AG08395 (cell line): Measurements from ENCODE around the gene ACTG1.
A peak's percentile ranks its signal among the peaks of the same experiment; 100 is the strongest.

ENCODE experiments used
- DNase-seq: peaks from one replicate; pipeline ENCODE4 v3.0.0; 2012; ENCODE audit warnings: mixed read lengths, low spot score

ACTG1 gene

DNA sequence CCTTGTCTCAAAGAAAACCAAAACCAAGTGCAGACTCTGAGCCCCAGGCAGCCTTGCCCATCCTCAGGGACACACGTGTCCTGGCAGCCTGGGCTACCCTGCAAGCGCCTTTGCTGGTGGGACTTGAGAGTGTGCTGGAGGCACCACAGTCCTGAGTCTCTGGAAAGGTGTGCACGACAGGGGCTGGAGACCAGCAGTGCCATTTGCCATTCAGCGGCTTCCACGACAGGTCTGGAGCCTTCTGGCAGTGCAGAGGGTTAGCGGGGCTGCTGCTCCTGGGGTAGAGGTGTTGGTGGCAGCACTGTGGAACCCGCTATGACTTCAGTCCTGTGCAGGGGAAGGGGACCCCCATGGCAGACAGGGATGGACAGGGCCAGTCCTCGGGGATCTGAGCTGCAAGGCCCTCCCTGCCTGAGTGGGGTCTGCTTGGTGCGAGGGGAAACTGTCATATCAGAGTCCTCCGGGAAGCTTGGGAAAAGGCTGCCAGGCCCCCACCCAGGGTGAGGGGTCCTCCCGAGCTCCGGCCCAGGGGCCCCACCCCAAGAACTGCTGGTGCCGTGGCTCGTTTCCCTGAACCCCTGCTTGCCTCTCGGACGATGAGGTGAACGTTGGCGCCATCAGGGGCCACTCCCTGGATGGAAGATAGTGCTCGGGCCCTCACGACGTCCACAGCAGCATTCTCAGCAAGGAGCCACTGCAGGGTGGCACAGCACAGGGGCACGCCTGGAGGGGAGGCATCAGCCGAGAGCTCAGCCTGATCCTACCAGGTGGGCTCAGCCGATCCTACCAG is 32.8 kb upstream of the ACTG1 start:
- DNase-seq: no peak

DNA sequence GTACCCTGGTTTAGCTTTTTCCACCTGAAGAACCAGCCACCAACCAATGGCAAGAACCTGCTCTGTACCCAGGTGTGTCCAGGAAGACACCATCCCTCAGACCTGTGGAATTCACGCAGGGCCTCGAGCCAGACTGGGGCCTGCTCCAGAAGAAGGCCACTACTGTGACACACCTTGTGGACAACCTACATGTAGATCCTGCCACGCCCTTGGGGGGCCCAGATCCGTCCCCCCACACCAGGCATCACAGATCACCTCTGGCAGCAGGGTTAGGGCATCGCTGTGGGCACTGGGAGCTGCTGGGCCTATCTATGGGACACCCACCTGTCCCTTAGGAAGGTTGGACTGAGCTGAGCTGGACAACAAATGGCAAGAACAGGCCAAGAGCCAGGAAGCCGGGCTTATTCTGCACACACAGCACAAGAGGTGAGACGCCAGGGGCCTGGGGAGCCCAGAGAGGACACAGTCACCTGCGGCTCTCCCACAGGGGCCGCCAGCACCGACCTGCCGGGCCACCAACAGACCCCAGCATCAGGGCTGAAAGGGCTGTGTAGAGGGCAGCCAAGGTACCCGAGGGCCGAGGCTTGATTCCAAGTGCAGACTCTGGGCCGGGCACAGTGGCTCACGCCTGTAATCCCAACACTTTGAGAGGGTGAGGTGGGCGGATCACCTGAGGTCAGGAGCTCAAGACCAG is 31.8 kb upstream of the ACTG1 start:
- DNase-seq: no peak

DNA sequence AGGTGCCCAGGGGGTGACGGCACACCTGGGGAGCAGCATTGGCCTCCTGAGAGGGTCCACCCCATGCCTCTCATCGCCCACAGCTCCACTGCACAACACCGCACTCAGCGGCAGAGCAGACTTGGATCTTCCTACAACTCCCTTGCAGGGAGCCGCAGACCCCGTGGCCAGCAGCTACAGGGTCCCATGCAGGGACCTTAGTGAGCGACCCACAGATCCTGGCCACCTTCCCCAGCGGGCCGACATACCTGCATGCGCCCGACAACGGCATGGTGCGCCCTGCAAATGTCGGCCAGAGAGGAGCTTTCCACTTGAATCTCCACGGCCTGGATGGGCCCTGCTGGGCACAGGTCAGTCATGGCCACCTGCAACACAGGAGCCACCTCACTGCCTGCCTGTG is 31.2 kb upstream of the ACTG1 start:
- DNase-seq: no peak

DNA sequence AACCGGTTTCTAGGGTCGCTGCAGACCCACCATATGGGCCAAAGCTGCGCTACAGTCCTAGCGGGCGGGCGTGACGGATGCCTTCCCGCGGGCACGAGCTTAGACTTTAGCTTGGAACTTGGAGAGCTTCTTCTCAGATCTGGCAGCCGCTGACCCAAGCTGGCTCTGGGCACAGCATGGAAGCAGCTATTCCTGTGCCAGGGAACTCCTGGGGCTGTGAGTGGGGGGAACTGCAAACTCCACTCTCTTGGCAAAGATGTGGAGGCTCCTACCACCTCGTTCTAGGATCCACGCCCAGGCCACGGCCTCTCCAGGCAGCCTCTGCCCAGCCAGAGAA is 30.7 kb upstream of the ACTG1 start:
- DNase-seq: no peak

DNA sequence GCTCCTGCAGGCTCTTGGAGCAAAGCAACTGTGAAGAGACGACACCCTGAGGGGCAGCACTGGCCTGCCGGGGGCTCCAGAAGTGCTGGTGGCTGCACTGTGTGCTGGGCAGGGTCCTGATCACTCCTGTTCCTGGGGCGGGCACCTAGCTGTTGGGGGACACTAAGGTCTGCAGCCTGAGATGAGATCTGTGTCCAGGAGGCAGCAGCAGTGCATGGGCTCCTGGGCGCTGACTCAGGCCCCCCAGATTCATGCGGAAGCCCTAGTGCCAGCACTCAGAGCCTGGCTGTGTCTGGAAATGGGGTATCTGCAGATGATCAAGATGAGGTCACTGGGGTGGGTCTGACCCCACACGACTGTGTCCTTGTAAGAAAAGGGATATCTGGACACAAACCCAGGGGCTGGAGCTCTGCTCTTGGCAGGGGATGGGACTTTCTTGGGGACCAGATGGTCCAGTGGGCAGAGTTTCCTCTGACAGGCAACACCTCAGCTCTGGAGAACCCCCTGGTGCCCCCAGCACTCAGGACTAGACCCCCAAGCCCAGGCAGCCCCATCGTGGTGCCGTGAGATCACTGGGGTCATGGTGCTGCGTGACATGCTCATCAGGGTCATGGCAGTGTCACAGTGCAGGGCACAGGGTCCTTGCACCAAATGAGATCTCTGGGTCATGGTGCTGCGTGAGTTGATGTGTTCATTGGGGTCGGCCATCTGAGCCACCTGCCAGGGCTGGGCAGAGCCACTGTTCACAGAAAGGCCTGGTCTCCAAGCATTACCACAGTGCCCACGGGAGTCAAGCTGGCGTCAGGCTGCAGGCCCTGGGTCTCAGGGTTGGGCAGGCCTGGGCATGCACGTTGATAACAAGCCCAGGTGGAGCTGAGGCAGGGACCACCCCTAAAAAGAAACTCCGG is 30.1 kb upstream of the ACTG1 start:
- no peak for DNase-seq

DNA sequence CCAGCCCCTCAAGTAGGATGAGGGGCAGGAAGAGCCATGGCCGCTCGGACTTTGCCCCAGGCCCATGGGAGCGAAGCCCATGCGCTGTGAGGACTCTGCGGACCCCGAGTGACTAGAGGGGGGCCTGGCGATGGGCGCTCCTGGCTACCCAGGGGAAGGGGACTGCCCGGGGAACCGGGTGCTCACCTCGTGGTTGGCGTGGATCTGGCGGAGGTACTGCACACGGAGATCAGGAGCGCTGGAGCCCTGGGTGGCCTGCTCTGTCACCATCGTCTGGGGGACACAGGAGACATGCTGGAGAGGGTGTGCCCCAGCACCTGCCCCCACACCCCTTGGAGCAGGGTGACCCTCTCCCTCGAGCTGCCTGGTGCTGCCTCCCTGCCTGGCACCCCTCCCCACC is 28.5 kb upstream of the ACTG1 start:
- no peak for DNase-seq

DNA sequence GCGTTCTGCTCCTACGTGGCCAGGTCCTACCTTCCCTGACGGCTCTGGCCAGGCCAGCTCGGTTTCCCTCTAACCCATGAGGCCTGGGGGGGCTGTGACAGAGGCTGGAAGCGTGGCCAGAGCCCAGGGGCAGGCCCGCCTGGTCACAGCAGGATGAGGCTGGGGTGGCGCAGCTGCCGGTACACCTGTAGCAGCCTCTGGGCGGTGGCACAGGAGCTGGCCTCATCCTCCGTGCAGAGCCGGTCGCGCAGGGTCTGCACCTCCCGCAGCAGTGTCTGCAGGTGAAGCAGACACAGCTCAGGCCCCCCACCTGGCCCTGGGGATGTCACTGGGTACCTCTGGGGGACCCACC is 28.1 kb upstream of the ACTG1 start:
- DNase-seq: no peak

DNA sequence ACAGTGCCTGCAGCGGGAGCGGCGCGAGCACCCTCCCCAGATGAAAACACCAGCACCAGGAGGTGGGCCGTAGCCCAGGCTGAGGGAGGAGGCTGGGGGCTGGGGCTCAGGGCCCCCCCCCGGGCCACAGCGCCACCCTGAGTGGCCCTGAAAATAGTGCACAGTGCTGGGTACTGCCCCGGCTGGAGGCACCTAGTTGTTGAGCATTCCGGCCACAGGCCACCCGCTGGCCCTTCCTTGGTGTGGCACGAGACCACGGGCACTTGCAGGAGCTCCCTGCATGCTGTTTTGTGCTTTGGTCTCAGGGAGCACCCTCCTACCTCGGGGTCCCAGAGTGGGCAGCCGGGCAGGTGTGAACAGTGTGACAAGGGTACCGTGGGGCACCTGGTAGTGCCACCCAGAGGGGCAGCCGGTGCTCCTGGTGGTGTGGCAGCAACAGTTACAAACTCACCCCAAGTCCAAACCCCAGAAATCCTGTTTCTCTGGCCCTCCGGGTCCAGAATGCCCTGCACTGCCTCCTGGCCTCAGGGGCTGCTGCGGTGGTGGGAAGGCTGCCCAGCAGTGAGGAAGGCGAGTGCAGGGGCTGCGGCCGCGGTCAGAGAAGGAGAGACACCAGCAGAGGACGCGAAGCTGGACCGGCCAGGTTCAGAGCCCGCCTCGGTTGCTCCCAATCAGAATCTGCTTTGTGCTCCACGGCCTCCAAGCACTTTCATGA is 27.5 kb upstream of the ACTG1 start:
- no peak for DNase-seq

DNA sequence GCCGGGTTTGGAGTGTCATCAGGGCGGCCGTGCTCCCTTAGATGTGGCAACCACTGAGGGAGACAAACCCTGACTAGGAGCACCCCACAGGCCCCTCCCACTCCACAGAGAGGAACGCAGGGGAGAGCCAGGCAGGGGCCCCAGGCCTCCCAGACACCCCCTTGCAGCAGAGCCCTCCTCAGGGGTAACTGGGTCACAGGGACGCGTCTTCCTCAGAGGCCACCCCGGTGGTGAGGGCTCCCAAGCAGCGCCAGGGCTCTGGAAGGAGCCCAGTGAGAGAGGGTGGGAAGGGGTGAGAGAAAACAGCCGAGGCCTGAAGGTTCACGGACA is 26.9 kb upstream of the ACTG1 start:
- DNase-seq: no peak

DNA sequence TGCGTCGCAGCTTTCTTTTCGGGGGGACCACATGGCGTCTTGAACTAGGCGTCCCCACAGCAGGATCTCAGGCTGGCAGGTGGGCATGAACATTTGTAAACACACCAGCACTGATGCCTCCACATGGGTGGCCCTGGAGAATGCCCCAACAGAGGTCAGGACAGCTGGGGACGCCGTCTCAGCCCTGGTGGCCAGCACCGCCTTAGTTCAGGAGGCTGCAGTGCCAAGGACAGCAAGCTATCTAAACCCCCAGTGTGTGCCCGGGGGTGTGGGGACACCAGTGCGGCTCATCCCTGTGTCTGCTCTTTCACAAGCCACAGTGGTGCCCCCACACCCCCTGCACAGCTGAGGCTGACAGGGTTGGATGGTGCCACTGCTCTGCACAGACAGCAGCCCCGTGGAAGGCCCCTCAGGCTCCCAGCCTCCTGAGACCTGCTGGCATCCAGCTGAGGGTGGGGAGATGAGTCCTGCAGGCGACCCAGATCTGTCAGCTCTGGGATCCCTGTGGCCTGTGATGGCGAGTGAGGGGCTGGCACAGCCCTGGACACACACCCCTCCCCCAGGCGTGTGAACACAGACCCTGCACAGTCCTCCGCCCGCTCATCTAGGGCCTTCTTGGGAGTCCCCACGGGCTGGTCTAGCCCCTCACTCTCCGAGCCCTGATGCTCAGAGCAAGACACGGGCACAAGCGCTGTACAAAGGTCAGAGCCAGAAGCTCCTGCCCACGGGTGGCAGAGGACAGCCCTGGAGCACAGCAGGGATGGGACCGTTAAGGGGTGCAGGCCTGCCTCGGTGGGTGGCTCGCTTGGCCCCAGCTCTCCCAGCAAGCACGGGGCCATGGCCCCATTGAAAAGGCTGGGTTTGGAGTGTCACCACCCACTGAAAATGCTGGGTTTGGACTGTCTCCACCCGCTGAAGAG is 26.3 kb upstream of the ACTG1 start:
- DNase-seq: no peak

DNA sequence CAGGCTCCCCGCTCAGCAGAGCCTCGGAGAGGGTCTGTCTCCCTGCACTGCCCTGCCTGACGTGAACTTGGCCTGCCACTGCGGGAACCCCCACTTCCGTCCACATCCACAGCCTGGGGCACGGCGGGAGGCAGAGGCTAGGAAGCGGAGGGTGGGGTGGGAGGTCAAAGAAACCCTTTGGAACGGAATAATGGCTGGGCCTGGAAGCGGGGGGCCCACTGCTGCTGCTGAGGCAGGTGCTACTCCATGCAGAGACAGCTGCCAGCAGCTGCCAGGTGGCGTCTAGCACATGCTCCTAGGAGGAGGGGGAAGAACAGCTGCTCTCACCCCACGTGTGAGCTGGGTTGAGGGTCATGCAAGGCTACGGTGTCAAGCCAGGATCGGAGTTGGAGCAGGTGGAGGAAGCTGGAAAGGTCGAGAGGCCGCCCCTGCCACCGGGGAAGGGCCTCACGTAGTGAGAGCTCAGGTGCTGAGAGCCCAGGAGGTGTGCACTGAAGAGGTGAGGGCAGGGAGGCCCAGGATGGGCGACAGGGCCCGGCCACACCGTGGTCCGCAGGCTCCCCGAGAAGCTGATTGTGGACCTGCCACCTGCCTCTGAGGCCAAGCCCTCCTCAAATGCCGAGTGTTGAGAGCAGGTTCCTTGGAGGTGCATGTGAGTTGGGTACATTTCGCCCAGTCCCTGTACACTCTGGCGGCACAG is 25.4 kb upstream of the ACTG1 start:
- no peak for DNase-seq

DNA sequence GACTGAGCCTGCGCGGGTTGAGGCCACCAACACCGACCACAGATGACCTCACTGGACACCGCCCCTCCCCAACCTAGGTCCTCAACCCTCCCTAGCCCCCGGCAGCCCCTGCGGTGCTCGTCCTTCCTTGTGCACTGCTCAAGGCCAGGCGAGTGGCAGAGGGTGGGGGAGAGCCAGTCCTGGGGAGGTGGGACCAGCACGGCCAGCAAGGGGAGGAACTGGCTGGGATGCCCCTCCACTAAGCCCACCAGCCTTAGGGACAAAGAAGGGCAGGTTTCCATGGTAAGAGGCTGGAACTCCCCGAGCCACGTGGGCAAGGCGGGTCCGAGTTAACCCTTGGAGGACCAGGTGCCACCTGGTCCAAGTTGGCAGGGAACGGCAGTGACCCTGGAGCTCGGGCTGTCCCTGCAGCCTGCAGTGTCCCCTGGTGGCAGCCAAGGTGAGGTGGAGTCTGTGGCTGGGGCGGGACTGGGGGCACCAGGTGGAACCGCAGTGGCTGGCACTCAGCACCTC is 24.8 kb upstream of the ACTG1 start:
- peak; percentile 43 for DNase-seq

DNA sequence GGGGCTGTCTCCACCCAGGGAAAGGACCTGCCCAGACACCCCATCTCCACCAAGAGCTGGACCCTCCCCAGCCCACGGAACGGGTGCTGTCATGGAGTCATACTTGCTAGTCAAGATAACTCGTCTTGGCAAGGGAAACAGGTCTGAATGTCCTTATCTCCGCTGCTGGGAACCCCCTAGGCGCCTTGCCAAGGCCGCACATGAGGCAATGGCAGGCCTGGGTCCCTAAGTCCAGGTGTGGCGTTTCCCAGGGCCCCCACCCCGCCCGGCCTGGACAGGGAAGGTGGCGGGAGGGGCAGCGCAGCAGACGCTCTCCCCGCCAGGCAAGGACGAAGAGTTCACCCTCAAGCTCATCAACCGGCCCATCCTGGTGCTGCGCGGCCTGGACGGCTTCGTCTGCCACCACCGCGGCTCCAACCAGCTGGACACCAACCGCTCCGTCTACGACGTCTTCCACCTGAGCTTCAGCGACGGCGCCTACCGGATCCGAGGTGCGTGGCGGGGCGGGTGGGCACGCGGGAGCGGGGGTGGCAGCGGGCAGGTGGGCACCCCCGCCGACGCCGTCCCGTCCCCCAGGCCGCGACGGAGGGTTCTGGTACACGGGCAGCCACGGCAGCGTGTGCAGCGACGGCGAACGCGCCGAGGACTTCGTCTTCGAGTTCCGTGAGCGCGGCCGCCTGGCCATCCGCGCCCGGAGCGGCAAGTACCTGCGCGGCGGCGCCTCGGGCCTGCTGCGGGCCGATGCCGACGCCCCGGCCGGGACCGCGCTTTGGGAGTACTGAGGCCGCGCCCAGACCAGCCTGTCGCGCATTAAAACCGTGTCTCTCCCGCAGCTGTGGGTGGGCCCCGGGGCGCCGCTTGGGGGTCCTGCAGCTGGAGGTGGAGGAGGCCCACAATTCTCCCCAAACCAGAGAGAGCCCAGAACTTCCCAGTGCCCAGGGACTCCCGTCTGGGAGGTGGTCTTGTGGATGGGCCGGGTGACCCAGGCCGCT is 24.0 kb upstream of the ACTG1 start:
- no peak for DNase-seq

DNA sequence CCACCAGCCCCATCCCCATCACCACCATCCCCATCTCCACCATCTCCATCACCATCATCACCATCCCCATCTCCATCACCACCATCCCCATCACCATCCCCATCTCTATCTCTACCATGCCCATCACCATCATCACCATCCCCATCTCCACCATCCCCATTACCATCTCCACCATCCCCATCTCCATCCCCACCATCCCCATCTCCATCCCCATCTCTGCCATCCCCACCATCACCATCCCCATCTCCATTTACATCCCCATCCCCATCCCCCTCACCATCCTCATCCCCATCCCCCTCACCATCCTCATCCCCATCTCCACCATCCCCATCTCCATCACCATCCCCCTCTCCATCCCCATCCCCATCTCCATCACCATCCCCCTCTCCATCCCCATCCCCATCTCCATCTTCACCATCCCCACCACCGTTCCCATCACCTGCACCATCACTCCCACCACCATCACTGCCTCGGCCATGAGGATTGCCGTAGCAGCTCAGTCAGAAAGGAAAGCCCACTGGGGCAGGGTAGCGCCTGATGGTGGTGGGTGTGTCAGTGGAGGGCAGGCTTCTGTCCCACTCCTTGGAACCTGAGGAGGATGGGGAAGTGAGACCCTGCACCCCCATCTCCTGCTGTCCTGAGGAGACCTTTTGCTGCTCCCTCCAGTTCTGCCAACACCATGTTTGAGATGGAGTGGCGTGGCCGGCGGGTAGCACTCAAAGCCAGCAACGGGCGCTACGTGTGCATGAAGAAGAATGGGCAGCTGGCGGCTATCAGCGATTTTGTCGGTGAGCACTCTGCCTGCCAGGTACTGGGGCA is 23.1 kb upstream of the ACTG1 start:
- DNase-seq: no peak

DNA sequence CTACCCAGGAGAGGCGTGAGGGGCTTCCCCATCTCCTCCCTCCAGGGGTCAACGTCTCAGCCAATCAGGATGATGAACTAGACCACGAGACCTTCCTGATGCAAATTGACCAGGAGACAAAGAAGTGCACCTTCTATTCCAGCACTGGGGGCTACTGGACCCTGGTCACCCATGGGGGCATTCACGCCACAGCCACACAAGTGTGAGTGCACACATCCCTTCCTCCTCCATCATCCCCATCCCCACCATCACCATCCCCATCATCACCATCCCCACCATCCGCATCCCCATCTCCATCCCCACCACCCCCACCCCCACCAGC is 22.4 kb upstream of the ACTG1 start:
- no peak for DNase-seq

DNA sequence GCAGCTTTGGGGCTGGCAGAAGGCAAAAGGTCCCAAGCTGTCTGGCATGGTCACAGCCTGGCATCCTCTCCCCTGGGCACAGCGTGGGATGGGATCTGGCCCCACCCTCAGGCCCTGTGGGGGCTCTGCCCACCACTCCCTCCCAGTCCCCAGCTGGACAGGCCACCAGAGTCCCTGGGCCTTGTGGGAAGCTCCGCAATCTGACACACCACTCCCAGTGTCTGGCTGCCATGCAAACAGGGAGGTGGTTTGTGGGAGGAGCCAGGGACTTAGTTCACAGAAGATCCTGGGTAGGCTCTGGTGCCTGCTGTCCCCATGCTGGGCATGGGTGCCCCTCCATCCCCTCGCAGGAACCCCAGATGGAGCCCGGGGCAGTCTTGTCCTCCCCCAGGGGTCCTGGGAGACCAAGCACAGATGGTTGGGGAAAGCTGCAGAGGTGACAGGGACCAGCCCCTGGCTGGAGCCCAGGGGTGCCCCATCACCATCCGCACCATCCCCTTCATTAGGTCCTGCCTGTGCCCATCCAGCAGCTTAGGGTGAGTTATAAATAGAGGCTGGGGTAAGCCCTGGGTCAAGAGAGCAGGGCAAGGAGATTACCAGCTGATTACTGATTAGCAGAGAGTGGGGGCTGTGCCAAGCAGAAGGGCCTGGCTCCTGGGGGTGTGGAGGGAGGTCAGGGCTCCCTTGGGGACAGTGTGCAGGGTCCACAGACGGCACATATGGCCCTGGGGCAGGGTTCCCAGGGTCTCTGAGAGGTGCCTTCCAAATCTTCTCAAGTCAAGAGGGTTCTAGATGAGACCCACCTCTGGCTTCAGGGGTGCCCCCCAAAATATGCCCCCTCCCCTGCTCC is 21.8 kb upstream of the ACTG1 start:
- DNase-seq: peak; percentile 52

DNA sequence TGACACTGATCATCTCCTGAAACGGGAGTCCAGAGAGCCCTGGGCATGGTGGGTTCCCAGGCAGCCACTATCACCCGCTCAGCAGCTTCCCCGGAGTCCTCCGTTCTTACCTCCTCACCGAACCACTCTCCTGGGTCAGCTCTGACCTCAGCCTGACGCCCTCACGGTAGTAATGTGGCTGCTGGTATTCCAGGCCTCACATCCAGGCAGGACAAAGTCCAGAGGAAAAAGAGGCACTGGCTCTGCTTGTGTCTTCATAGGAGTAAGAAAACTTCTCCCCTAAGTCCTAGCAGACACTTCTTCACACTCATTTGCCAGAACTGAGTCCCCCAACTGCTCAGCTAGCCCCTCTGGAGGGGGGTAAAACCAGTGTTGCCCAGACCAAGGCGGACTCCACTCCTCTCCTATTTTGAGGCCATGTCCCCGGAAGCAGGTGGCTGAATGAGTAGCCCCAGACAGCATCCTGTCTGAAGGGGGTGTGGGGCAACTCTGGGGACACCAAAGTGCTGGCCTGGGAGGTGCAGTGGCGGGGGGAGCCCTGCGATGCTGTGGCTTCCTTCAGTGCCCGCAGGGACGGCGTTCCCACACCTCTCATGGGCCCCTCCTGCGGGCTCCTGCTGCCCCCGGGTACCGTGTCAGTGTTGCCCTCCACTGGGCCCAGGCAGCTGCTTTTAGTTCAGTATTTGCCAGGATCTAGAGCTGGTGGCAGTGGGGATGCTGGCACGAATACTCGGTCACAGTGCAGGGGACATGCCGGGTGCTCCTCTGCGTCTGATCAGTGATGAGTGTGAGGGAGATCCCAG is 20.9 kb upstream of the ACTG1 start:
- no peak for DNase-seq
